HG03432 (cell line): ENCODE results near the gene GTF2B.
"Not testable (repeated sequence)": the region's sequence is repeated elsewhere in the genome, so short reads cannot be mapped to it uniquely, and the experiment has no call there.

Experiments
- ATAC-seq: cut with Tn5 transposase; IDR thresholded peaks from one replicate; pipeline ENCODE4 v1.9.1; 2021; ENCODE audit warnings: mild to moderate bottlenecking, moderate library complexity; ENCODE audit not compliant: unreplicated experiment

The GTF2B gene

DNA sequence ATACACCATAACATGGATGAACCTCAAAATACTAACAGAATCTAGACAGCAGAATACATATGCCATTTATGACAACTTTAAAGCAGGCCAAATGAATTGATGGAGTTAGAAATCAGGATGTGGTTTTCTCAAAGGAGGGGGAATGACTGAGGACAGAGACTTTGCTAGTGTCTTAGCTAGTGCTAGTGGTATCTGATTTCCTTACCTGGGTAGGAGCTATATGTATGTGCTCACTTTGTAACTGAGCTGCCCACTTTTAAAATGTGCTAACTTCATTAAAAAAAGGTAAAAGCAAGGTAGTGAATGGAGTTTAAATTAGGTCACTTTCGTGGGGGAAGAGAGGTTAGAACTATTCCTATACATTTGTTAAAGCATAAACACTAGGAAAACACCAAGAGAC lies 2.6 kb downstream of the GTF2B start:
- no peak for ATAC-seq

DNA sequence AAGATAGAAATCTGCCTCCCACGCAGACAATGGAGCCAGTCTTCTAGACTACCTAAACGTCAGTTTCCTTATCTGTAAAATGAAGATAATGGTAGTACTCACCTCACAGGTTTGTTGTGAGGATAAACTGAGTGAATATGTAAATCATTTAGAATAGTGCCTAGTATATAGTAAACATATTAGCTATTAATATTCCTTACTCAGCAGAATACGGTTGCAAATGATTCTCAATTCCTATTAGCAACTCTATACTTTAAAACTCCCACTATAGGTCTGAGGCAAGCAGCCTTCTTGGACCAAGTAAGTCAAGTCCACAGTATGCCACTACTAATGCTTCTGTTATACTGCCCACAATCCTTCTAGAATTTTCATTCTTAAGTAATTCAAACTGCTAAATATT lies 5.4 kb downstream of the GTF2B start:
- ATAC-seq = no peak

DNA sequence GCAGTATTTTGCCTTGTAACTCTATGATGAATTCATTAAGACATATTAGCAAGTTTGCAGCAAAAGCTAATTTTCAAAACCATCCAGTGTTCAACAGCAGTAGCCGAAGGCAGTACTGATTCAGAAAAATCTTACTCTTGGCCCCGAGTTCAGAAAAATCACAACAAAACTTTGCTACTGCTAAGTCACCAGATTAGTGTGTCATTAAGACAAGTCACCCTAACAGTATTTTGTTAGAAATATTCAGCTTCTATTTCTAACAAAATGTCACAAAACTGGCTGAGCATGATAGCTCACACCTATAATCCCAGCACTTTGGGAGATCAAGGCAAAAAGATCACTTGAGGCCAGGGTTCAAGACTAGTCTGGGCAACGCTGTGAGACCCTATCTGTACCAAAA lies 8.2 kb downstream of the GTF2B start:
- no peak for ATAC-seq

DNA sequence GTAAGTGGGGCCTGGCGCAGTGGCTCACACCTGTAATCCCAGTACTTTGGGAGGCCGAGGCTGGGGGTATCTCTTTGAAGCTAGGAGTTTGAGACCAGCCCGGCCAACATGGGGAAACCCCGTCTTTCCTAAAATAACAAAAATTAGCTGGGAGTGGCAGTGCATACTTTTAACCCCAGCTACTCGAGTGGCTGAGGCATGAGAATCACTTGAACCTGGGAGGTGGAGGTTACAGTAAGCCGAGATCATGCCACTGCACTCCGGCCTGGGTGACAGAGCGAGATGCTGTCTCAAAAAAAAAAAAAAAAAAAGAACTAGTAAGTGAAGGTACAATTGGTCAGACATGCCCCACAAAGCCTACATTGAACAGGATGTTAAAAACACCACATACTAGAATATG lies 10.7 kb downstream of the GTF2B start:
- not testable (repeated sequence) for ATAC-seq

DNA sequence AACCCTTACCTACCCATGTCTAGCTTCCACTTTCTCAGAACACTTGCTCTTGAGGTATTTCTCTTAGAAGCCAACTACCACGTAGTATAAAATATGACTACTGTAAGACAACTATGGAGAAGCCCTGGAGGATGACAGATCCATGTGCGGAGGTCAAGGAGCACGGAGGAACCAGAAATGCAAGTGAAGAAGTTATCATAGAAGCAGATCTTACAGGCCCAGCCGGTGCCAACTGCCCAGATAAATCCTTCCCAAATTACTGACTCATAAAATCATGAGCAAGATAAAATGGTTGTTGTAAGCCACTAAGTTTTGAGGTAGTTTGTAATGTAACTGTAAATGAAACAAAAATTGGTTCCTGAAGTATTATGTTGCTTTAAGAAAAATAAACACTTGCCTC lies 12.6 kb downstream of the GTF2B start:
- ATAC-seq = no peak

DNA sequence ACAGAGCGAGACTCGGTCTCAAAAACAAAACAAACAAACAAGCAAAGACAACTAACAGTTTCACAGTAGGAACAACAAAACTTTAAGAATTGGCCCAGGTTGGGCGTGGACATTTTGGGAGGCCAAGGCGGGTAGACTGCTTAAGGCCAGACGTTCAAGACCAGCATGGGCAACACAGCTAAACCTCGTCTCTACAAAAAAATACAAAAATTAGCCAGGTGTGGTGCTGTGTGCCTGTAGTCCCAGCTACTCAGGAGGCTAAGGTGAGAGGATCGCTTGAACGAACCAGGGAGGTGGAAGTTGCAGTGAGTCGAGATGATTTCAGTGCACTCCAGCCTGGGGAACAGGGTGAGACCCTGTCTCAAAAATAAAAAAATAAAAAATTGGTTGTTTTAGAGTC lies 13.5 kb downstream of the GTF2B start:
- ATAC-seq = no peak

DNA sequence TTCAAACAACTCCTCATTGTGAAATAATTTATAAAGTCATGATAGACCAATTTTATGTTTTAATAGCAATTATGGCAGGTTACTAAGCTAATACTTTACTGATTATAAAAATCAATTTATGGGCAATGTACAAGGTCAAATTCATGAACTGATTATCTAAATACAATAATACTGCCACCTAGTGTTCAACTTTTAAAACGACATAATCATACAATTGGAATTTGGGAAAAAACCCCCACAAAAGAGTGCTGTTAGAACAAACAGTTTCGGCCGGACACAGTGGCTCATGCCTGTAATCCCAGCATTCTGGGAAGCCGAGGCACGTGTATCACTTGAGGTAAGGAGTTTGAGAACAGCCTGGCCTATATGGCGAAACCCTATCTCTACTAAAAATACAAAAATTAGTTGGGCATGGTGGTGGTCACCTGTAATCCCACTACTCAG lies 14.0 kb downstream of the GTF2B start:
- ATAC-seq = peak; percentile 42

DNA sequence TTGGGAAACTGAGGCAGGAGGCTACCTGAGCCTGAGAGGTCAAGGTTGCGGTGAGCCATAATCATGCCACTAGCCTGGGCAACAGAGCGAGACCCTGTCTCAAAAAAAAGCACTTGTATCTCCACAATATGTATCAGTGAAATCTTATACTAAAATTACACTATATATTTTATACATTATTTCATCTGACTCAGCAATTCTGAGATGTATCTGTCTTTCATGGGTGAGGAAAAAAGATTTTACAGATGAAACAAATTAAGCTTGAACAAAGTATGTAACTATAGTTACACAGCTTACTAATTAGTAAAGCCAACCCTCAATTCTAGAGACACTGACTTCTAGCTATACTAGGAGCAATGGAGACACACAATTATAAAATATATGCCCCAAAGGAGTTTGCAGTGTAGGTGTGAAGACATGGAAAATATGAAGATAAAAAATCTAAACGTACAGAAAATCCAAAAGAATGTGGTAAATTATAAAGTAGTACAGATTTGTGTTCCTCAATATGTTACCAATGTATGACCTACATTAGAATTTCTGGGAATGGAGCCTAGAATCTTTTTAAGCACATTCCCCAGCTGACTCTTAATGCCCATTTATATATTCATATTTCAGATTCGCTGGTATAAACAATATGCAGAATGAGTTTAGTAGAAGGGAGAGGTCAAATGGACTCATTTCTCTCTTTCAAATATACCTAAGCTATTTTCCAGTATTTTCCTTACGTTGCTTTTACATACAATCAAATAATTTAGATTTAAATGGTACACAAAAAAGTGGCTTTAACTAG lies 14.6 kb downstream of the GTF2B start:
- ATAC-seq = no peak

DNA sequence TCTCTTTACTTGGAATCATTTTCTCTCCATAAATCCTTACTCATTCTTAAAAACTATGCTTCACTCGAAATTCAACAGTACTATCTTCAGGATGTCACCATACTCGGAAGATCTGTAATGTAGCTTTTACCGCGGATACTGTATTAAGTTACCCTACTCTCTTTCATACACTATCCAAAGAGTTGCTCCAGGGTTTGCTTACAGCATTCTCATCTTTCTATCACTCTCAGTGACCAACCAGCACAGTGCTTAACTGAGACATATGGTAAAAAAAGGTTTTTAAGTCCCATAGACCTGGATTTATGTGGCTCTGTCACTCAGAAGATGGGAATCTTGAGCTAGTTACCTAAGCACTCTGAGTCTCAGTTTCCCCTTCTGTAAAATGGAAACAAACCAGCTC lies 15.8 kb downstream of the GTF2B start:
- no peak for ATAC-seq

DNA sequence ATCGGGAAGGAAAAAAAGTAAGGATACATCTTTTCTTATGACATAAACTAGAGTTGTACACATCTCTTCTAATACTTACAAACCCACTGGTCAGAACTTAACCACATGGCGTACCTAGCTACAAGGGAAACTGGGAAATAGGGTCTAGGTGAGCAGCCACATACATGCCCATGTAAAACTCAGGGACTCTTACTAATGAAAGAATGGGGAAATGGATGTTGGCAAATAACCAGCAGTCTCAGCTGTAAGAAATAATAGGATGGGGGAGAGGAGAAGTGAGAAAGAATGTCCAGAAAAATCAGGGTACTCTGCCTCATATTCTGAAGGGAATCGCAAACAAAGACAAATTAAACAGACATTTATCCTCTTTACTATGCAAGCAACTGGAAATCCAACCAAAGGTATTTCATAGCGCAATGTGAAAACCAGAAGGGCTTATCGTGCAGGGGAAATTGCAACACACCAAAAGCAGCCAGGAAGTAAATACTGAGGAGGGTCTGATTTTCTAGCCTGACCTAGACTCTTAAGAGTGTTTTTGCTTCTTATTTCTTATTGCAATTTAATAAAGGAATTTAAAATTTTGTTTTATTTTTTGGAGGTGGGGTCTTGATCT lies 17.5 kb downstream of the GTF2B start:
- ATAC-seq = no peak

DNA sequence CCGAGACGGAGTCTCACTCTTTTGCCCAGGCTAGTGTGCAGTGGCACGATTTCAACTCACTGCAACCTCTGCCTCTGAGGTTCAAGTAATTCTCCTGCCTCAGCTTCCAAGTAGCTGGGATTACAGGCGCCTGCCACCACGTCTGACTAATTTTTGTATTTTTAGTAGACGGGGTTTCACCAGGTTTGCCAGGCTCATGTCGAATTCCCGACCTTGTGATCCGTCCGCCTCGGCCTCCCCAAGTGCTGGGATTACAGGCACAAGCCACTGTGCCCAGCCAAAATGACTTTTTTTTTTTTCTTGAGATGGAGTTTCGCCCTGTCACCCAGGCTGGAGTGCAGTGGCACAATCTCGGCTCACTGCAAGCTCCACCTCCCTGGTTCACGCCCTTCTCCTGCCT lies 21.7 kb downstream of the GTF2B start:
- ATAC-seq = not testable (repeated sequence)

DNA sequence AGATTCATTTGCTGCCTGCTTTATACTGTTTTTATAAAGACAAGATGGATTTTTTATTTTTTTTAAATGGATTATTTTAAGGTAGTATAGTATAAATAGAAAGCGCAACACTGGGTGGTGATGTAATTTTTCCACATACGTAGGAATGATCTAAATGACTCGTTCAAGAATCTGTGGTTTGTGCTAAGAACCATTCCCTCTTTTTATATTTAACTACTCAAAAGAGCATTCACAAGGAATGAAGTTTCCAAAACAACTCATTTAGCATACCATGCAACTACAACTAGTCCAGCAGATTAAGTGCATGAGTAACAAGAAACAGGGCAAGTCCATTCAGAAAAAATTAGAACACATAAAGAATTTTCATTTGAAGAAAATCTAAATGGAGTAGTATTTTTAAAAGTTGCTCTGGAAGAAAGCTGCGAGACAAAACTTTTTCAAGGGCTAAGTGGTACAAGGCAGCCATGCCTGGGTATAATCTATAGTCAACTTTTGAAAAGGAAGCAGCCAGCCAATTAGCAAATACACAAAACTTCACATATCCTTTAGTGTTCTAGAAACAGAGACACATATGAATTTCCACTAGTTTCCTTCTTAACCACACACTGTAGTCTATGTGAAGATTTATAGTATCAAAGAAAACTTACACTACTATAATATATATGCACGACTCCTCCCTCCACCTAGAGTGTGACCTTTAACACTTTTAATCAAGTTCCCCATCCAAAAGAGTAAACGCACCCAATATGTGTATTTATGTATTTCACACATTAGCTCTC lies 23.4 kb downstream of the GTF2B start:
- ATAC-seq = no peak

DNA sequence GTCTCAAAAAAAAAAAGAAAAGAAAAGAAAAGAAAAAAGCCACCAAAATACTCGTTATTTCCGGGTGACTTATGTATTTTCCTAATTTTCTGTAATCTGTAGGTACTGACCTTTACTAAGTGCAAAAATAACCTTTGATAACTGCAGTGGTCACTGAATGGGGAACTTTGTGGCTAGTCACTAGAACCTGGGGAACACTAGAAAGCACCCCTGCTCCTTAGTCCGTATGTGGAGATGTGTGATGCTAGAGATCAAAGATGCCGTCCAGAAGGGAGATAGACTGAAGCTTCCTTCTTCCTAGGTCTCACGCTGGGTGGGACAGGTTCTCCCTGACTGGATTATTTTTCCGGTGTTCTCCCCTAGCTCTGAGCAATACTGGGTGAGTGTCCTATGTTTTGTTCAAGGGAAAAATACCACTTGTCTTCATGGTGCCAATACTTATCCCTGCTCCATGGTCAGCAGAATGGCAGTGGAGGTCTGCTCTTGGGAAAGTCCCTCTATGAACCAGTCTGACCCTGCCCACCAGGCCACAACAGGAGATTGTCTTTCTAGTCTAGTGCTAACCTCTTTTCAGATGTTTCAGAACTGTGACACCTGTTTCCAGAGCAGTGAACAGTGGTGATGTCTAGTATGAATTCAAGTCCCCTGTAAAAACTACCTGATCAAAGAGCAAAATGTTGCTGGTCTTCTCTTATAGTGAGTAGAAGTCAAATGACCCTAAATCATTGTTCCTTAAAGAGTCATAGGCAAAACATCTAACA lies 39.9 kb downstream of the GTF2B start:
- no peak for ATAC-seq

DNA sequence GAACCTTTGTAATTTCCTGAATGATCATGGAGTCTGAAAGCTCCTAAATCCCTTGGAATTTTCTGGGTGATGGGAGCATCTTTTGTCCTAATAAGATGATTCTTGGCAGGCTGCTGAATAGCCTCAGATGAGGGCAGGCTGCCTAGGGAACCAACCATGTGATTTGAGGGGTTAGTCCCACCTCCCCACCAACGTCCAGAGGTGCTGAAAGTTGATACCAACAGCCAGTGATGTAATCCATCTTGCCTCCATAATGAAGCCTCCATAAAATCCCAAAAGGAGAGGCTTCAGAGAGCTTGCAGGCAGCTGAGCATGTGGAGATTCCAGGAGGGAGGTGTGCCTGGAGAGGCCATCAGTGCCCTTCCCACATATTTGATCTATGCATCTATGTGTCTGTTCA lies 43.7 kb downstream of the GTF2B start:
- ATAC-seq = no peak

DNA sequence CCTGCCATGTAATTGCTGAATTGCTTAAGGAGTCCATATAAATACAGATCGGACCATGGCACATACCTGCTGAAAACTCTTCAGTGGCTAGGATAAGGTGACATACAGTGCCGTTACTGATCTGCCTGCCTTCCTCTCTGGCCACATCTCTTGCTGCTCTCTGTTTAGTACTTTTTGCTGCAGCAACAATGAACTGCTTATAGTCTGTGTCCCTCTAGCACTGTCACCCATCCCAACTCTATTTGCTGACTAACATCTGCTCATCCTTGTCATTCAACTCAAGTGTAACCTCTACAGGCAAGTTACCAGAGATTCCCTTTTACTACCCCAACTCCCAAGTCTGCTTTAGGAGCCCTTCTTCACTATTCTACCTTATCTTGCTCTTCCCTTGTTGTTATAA lies 65.6 kb downstream of the GTF2B start:
- no peak for ATAC-seq

DNA sequence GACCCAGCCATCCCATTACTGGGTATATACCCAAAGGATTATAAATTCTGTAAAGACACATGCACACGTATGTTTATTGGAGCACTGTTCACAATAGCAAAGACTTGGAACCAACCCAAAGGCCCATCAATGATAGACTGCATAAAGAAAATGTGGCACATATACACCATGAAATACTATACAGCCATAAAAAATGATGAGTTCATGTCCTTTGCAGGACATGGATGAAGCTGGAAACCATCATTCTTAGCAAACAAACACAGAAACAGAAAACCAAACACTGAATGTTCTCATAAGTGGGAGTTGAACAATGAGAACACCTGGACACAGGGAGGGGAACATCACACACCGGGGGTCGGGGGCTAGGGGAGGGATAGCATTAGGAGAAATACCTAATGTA lies 71.7 kb downstream of the GTF2B start:
- not testable (repeated sequence) for ATAC-seq

DNA sequence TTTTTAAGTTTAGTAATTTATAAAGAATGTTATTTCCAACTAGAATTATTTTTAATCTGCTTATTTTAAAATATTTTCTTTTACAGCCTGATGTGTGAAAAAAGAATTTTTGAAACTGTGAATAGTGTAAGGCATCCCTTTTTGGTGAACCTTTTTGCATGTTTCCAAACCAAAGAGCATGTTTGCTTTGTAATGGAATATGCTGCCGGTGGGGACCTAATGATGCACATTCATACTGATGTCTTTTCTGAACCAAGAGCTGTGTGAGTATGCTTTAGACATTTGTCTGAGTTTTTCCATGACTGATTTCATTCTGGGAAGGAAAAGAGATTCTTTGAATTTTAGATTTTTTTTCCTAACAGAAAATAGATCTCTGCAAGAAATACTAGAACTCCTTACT lies 77.9 kb downstream of the GTF2B start:
- ATAC-seq = no peak

DNA sequence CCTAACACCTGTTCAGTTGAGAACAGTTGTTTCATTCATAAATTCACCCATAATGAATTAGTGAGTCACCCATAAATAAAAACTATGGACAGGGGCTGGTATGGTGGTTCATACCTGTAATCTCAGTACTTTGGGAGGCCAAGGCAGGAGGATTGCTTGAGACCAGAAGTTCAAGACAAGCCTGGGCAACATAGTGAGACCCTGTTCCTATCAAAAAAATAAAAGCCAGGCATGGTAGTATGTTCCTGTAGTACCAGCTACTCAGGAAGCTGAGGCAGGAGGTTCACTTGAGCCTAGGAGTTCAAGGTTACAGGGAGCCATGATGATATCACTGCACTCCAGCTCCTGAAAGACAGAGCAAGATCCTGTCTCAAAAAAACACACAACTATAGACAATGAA lies 79.0 kb downstream of the GTF2B start:
- no peak for ATAC-seq

DNA sequence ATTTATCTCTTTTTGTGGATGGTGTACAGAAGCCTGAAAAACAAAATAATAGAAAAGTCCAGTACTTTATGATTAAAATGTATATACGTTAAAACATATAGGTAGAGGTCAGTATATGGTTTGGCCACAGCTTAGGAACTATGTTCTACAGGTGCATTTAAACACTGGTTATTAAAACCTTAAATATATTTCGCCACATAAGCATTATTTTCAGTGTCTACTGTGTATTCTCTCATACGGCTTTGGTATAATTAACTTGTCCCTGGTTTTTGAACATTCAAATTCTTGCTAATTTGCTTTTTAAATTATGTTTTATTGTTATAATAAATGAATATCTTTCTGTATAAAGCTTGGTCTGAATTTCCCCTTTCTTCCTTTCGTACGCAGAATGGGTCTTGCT lies 87.9 kb downstream of the GTF2B start:
- no peak for ATAC-seq

DNA sequence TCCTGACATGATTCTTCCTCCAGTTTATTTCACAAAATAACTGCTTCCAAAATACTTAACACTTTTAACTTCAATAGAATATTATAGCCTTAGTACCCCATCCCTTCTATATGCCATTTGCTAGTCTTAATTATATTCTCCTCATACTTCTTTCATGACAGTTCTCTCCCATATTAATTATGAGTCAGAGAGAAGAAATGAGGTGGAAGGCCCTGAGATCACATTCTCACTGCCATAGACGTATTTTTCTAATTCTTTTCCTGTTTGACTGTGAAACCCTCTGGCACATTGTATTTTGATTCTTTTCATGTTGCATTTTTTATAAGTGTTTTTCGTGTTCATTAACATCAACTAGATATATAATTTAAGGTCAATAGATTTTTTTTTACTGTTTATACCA lies 88.4 kb downstream of the GTF2B start:
- no peak for ATAC-seq
